Fibroblast of skin of left quadriceps (primary cell): ENCODE measurements around the gene CTSA.

ENCODE experiments used
- DNase-seq, 2 experiments: peaks; one replicate each; pipeline ENCODE4 v3.0.0-alpha.2; 2013; ENCODE audit warnings: low read depth in 2 of 2

CTSA gene

DNA sequence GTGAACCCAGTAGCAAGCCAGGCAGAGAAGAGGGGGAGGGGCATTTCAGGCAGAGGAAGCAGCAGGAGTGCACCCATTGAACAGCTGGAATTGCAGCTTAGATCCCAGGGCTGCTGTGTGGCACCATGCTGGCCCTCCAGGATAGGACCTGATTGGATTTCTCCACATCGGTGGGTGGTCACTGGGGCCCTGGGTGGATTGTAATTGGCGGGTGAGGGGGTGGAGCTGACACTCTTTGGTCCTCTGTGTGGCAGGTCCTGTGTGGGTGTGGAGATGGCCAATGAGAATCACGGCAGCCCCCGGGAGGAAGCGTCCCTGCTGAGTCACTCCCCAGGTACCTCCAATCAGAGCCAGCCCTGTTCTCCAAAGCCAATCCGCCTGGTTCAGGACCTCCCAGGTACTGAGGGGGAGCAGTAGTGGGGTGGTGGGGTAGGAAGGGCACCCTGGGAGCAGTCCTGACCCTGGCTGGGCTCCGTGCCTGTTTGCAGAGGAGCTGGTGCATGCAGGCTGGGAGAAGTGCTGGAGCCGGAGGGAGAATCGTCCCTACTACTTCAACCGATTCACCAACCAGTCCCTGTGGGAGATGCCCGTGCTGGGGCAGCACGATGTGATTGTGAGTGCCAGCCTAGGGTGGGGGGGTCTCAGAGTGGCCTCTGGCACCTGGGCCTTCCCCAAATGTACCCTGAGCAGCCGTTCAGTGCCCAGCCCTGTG is 47.7 kb downstream of the CTSA start:
- no peak for DNase-seq

- no peak for DNase-seq
Observed at GRCh38 chr20:45940053-45940452, 48.9 kb downstream of the CTSA start.

- DNase-seq, result no peak
Observed at GRCh38 chr20:45940469-45940868, 49.3 kb downstream of the CTSA start.

GRCh38 chr20:45943613-45944012 is 52.5 kb downstream of the CTSA start:
- DNase-seq, result no peak

DNA sequence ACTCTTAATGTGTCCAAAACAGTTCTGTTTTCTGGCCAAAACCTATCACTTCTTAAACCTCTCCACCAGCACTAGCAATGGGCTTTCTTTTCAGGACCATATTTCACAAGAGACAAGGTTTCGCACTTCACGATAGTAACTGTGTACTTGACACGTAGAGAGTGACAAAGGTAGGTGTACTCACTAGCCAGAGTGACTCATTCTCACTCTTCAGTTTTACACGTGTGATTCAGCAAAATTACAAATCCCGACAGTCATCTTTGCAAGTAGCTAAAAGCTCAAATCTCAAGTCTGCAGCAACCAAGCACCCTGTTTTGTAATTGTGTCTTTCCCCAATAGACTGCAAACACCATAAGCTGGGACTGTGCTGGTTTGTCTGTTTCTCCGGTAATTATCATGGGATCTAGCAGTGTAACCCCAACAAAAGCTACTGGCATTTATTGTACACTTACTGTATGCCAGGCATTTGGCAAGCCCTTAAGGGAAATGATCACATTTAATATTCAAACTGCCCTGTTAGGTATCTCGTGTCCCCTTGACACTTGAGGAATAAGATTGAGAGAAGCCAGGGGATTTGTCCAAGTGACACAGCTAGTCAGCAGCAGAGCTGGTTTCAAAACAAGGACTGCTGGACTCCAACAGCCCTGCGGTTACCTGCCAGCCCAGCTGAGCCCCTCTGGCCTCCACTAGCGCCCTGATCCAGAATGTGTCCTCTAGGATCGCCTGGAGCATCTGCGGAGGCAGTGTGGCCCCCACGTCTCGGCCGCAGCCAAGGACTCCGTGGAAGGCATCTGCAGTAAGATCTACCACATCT is 53.2 kb downstream of the CTSA start:
- DNase-seq, result no peak

DNA sequence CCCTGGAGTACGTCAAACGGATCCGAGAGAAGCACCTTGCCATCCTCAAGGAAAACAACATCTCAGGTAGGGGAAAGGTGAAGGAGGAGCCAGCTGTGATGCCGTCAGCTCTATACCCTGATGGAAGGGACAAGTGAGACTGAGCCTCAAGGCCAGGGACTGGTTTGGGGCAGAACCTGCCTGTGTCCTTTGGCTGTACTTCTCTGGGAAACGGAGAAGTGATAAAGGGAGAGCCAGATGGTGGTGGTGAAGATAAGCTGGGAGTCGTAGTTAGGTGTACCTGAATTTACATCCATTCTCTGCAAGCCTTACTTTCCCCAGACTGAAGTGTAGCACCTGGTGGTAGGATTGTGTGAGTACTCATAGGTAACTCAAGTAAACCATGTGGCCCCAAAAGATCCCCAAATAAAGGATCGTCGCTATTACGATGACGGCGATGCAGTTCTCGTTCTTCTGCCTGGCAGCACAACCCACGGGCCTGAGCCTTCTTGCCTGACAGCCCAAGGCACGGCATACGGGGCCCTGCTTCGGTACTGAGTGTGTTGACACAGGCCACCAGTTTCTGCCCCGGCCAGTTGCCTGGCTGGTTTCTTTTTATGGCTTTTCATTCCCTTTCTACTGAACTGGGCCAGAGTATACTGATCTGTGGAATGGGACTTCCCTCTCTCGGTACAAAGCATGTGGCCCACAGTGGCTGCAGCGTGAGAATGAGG is 54.0 kb downstream of the CTSA start:
- DNase-seq, result no peak

DNA sequence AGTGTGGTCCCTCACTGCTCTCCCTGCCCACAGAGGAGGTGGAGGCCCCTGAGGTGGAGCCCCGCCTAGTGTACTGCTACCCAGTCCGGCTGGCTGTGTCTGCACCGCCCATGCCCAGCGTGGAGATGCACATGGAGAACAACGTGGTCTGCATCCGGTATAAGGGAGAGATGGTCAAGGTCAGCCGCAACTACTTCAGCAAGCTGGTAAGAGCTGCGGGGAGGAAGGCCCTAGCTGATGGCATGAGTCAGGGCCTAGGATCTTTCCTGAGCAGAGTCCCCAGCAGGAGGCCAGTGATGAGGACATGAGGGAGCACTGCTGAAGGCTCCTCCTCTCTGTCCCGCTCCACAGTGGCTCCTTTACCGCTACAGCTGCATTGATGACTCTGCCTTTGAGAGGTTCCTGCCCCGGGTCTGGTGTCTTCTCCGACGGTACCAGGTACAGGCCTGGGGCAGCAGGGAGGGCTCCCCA is 54.6 kb downstream of the CTSA start:
- DNase-seq, result no peak

DNA sequence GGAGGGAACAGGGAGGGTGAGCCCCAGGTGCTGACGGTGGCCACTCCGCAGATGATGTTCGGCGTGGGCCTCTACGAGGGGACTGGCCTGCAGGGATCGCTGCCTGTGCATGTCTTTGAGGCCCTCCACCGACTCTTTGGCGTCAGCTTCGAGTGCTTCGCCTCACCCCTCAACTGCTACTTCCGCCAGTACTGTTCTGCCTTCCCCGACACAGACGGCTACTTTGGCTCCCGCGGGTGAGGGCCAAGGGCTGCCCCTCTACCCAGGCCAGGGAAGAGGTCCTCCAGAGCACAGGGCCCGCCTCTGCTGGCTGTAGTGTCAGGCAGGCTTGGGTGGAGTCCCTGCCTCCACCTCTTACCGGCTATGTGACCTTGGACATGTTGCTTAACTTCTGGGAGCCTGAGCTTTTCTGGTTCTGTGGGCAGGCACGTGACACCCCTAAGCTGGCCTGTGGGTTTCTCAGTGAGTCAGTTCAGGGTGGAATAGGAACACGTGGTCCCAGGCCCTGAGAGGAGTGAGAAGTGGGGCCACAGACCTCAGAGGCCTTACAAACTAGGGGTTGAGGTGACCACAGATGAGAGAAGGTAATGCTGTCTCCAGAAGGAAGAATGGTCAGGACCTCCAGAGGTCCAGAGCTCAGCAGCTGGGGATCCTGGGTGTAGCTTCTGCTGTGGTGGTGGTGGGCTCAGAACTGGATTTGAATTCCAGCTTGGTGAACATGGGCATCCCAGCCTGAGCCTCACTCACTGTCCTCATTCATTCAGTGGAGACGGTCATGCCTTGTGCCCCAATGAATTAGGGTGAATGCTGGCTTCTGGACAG is 55.2 kb downstream of the CTSA start:
- DNase-seq, result no peak

DNA sequence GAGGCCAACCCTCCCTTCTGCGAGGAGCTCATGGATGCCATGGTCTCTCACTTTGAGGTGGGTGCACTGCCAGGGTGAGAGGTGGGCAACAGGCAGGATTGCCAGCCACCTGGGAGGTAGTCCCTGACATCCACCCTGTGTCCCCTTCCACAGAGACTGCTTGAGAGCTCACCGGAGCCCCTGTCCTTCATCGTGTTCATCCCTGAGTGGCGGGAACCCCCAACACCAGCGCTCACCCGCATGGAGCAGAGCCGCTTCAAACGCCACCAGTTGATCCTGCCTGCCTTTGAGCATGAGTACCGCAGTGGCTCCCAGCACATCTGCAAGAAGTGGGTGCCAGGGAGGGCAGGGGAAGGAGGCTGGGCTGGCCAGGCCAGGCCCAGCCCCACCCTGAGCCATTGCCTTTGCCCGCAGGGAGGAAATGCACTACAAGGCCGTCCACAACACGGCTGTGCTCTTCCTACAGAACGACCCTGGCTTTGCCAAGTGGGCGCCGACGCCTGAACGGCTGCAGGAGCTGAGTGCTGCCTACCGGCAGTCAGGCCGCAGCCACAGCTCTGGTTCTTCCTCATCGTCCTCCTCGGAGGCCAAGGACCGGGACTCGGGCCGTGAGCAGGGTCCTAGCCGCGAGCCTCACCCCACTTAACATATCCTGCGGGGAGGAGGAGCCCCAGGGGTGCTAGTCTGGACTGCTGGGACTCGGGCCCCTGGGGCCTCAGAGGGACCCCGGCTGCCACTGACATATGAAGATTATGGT is 56.2 kb downstream of the CTSA start:
- no peak for DNase-seq

DNA sequence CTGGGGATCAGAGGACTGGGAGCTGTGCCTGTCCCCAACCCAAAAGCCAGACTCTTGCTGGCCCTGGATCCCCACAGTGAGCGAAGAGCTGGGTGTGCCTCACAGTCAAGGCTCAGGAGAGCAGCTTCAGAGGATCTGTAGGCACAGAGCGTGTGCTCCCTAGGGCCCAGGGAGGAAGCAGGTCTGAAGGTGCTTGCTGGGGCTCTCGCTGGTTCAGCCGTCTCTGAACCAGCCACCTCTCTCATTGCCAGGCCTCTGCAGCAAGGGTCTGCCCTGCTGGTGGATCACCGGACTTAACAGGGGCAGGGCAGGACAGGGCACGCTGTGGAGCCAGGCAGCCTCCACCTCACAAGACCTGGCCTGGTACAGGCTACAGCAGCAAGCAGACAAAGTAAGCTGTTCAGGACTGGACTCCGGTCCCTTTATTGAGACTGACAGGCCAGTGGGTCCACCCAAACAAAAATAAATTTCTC is 57.2 kb downstream of the CTSA start:
- DNase-seq, result no peak
